B cell (primary cell): ENCODE measurements around the gene RNF149. TPM values are rescaled to one million over a fixed set of nuclear protein-coding genes. Genes with fewer than 3 reads are reported as not detected.

Experiments
- ATAC-seq: fragments of 200-7000 bp; cut with Tn5 transposase; one replicate; pipeline ENCODE4 v1.10.0; 2021; ENCODE audit warnings: low read depth, mild to moderate bottlenecking, moderate number of reproducible peaks, moderate library complexity
- CTCF ChIA-PET: fragments of 350-600 bp; sonication (Branson Sonifier 250); formaldehyde crosslinking; loops from one replicate; lab custom pipeline; 2021; ENCODE audit warnings: antibody characterized with exemption, inconsistent platforms; lab: Charles Lee
- POLR2A ChIA-PET: fragments of 350-600 bp; sonication (Branson Sonifier 250); formaldehyde crosslinking; loops from one replicate; lab custom pipeline; 2021; ENCODE audit warnings: antibody characterized with exemption; lab: Charles Lee
- DNase-seq: peaks from one replicate; pipeline ENCODE4 v3.0.0; 2013
- H2AFZ ChIP-seq: 2 replicates; pipeline ENCODE4 v1.6.1; 2012; ENCODE audit warnings: mild to moderate bottlenecking, low read depth, low read length; ENCODE audit not compliant: insufficient read depth, poor library complexity, severe bottlenecking
- H3K27ac ChIP-seq, 2 donors: 1 replicate in 1 of 2; 2 replicates in 1 of 2; pipeline ENCODE4 v1.5.1; 2012 to 2013; ENCODE audit warnings: low read length in 2 of 2, mild to moderate bottlenecking in 2 of 2, moderate library complexity in 1 of 2
- H3K27me3 ChIP-seq, 4 experiments: fragments of 200-600 bp in 1 of 4; sonication (generic) in 1 of 4; replicated peaks in 1 of 4; 1 replicate in 2 of 4; 2 replicates in 2 of 4; pipeline versions ENCODE4 v1.6.1 to v1.7.0; 2013 to 2016; ENCODE audit warnings: low read length in 3 of 4, mild to moderate bottlenecking in 2 of 4, mixed read lengths in 1 of 4, moderate library complexity in 1 of 4; ENCODE audit not compliant: insufficient read depth in 4 of 4, control insufficient read depth in 3 of 4; ENCODE audit errors: control extremely low read depth in 1 of 4
- H3K36me3 ChIP-seq, 2 experiments: replicated peaks in 1 of 2; 1 replicate in 1 of 2; 2 replicates in 1 of 2; pipeline versions ENCODE4 v1.6.1 to v1.7.1; 2013; ENCODE audit warnings: low read length in 1 of 2; ENCODE audit not compliant: insufficient read depth in 2 of 2, control insufficient read depth in 1 of 2; ENCODE audit errors: control extremely low read depth in 1 of 2, extremely low read depth in 1 of 2
- H3K4me1 ChIP-seq, 2 donors: fragments of 200-600 bp in 1 of 2; sonication (generic) in 1 of 2; 1 replicate in 1 of 2; 2 replicates in 1 of 2; pipeline versions ENCODE4 v1.5.1 to v1.6.1; 2013 to 2017; ENCODE audit warnings: low read length in 2 of 2; ENCODE audit not compliant: control insufficient read depth in 2 of 2, insufficient read depth in 2 of 2
- H3K4me2 ChIP-seq: replicated peaks from 2 replicates; pipeline ENCODE3; 2012; ENCODE audit warnings: mild to moderate bottlenecking, low read depth, low read length; ENCODE audit not compliant: poor library complexity, severe bottlenecking
- H3K4me3 ChIP-seq, 5 experiments: fragments of 200-600 bp in 1 of 5; sonication (generic) in 1 of 5; 1 replicate in 3 of 5; 2 replicates in 2 of 5; pipeline versions ENCODE4 v1.5.1 to v1.7.0; 2011 to 2016; ENCODE audit warnings: low read length in 4 of 5, mild to moderate bottlenecking in 4 of 5, low read depth in 2 of 5, control low read depth in 1 of 5, moderate library complexity in 1 of 5; ENCODE audit not compliant: insufficient read depth in 1 of 5; ENCODE audit errors: control extremely low read depth in 1 of 5, extremely low read depth in 1 of 5
- H3K79me2 ChIP-seq: fragments of 200-600 bp; sonication (generic); one replicate; pipeline ENCODE4 v1.6.0; 2016; ENCODE audit warnings: low read length; ENCODE audit not compliant: control insufficient read depth, insufficient read depth
- H3K9ac ChIP-seq: fragments of 200-600 bp; sonication (generic); 2 replicates; pipeline ENCODE4 v1.6.1; 2017; ENCODE audit warnings: mild to moderate bottlenecking, low read length, moderate library complexity
- H3K9me3 ChIP-seq, 3 donors: one replicate each; pipeline versions ENCODE4 v1.6.1 to v1.7.1; 2013; ENCODE audit warnings: low read length in 2 of 3; ENCODE audit not compliant: control insufficient read depth in 2 of 3, insufficient read depth in 1 of 3; ENCODE audit errors: control extremely low read depth in 1 of 3
- H4K20me1 ChIP-seq: 2 replicates; pipeline ENCODE4 v1.6.0; 2012; ENCODE audit warnings: mild to moderate bottlenecking, low read length; ENCODE audit not compliant: insufficient read depth, control insufficient read depth, poor library complexity, severe bottlenecking
- H3K27ac Mint-ChIP-seq: one replicate; pipeline ENCODE4 v1.8.0; 2021; ENCODE audit warnings: mixed read lengths
- H3K27me3 Mint-ChIP-seq: one replicate; pipeline ENCODE4 v1.8.0; 2021; ENCODE audit warnings: mixed read lengths
- H3K4me1 Mint-ChIP-seq: one replicate; pipeline ENCODE4 v1.8.0; 2021; ENCODE audit warnings: mixed read lengths
- H3K4me3 Mint-ChIP-seq: one replicate; pipeline ENCODE4 v1.8.0; 2021; ENCODE audit warnings: mixed read lengths
- H3K9me3 Mint-ChIP-seq: one replicate; pipeline ENCODE4 v1.8.0; 2022; ENCODE audit warnings: mixed read lengths; ENCODE audit not compliant: insufficient read depth
- CTCF ChIP-seq: fragments of 200-600 bp; IDR thresholded peaks from one replicate; pipeline ENCODE4 v1.8.0; 2022; ENCODE audit warnings: antibody characterized with exemption, mild to moderate bottlenecking
- EZH2 ChIP-seq: IDR thresholded peaks from 2 replicates; pipeline ENCODE4 v1.6.1; 2012; ENCODE audit warnings: borderline replicate concordance, low read depth, mild to moderate bottlenecking, moderate library complexity, low read length; ENCODE audit not compliant: insufficient read depth, poor library complexity, severe bottlenecking
- WGBS: methylation state at CpG from one replicate; pipeline ENCODE4 v1.1.5; 2013; ENCODE audit warnings: missing lambda C conversion rate; ENCODE audit not compliant: insufficient coverage; 5-methylcytosine and 5-hydroxymethylcytosine counted together
- intact Hi-C: fragments of 100-400 bp; cut with micrococcal nuclease; formaldehyde crosslinking; loops from one replicate; pipeline ENCODE4 v1.10.0; 2022
- polyA plus RNA-seq: library from polyadenylated mRNA; depleted of rRNA; stranded (reverse); fragments of >200 nt; gene quantifications from 2 replicates; pipeline ENCODE4 v1.2.3, GENCODE V29; 2012
- total RNA-seq, 2 donors: library from RNA; stranded (reverse); fragments of 120-200 nt in 1 of 2; gene quantifications; 1 replicate in 1 of 2; 2 replicates in 1 of 2; pipeline versions ENCODE4 v1.2.3 to v1.2.4, GENCODE V29; 2013 to 2022

RNF149 gene
- total and polyA plus RNA-seq, 2 donors (not counting 1 experiment from before 2014, with no cell fraction given), result 28.2 to 71.6 TPM

GRCh38 chr2:101294861-101295260 lies 13.6 kb downstream of the RNF149 start:
- Mint-ChIP-seq H3K4me1 (peaks cover 20% of the 10 kb centered on the region), H3K9me3 (no peaks in the 10 kb centered on the region), H3K27me3 (no peaks in the 10 kb centered on the region), H3K4me3 (no peak overlapping the region), H3K27ac (no peak overlapping the region)
- peaks cover 3 to 25% of the 10 kb centered on the region in 2 experiments for H3K36me3 ChIP-seq
- intact Hi-C loops, result no loop called here
- H3K9ac ChIP-seq, result no peak overlapping the region
- H3K4me3 ChIP-seq, result no peak overlapping the region
- H3K4me1 ChIP-seq, result peaks cover under 1 to 4% of the 10 kb centered on the region in 2 donors
- H3K27me3 ChIP-seq, result no peaks in the 10 kb centered on the region
- H3K4me2 ChIP-seq, result no peak overlapping the region
- ATAC-seq, result no peak
- DNase-seq, result no peak
- POLR2A ChIA-PET, result no interaction called here
- H2AFZ ChIP-seq, result no peak overlapping the region
- no peak overlapping the region for H3K27ac ChIP-seq
- peaks cover 42% of the 10 kb centered on the region for H4K20me1 ChIP-seq
- 100% methylated on average over 1 of the region's 6 CpGs for WGBS
- TF ChIP-seq CTCF, result no peak
- TF ChIP-seq EZH2, result no peak
- peaks cover 39% of the 10 kb centered on the region for H3K79me2 ChIP-seq
- no peaks in the 10 kb centered on the region for H3K9me3 ChIP-seq
- CTCF ChIA-PET, result no interaction called here

- peaks cover 11% of the 10 kb centered on the region for H3K4me1 Mint-ChIP-seq
- POLR2A ChIA-PET, result no interaction called here
Observed at GRCh38 chr2:101293544-101293943, 15.0 kb downstream of the RNF149 start.

More at GRCh38 chr2:101293544-101293943, 15.0 kb downstream of the RNF149 start:
- Histone ChIP-seq H3K27ac (no peak overlapping the region), H3K79me2 (peaks cover 26% of the 10 kb centered on the region), H3K4me2 (no peak overlapping the region), H2AFZ (no peak overlapping the region), H3K4me1 (no peaks in the 10 kb centered on the region), H3K27me3 (no peaks in the 10 kb centered on the region), H3K9ac (no peak overlapping the region), H3K4me3 (no peak overlapping the region), H4K20me1 (peaks cover 33% of the 10 kb centered on the region), H3K36me3 (peaks cover 4 to 30% of the 10 kb centered on the region in 2 experiments), H3K9me3 (no peaks in the 10 kb centered on the region)
- H3K27ac Mint-ChIP-seq, result no peak overlapping the region
- H3K27me3 Mint-ChIP-seq, result no peaks in the 10 kb centered on the region
- no peaks in the 10 kb centered on the region for H3K9me3 Mint-ChIP-seq
- TF ChIP-seq EZH2 (no peak), CTCF (no peak)
- CTCF ChIA-PET, result no interaction called here
- no peak for DNase-seq
- WGBS, result no CpG with 5 or more reads among the region's 2 CpGs
- intact Hi-C loops, result no loop called here
- no peak overlapping the region for H3K4me3 Mint-ChIP-seq
- ATAC-seq, result no peak
